Heart left ventricle (tissue), 16 donors: ENCODE measurements around the gene SPPL3. TPM values are rescaled to one million over a fixed set of nuclear protein-coding genes. Genes with fewer than 3 reads are reported as not detected.
A peak's percentile ranks its signal among the peaks of the same experiment; 100 is the strongest.

Experiments used
- ATAC-seq, 4 donors: fragments of 200-7000 bp; cut with Tn5 transposase; one replicate each; pipeline ENCODE4 v1.9.1; 2020 to 2022; ENCODE audit warnings: moderate library complexity in 4 of 4, mild to moderate bottlenecking in 3 of 4, moderate number of reproducible peaks in 1 of 4
- DNase-seq, 5 donors: peaks; one replicate each; pipeline ENCODE4 v3.0.0-alpha.2; 2020
- H3K27ac ChIP-seq, 12 donors: fragments of 200-600 bp; sonication (generic) in 4 of 12; one replicate each; pipeline versions ENCODE4 v1.5.0 to v1.8.0; 2016 to 2022; ENCODE audit warnings: mild to moderate bottlenecking in 2 of 12
- H3K27me3 ChIP-seq, 9 donors: fragments of 200-600 bp; sonication (generic) in 2 of 9; one replicate each; pipeline versions ENCODE4 v1.5.1 to v1.8.0; 2016 to 2022; ENCODE audit warnings: mild to moderate bottlenecking in 3 of 9
- H3K36me3 ChIP-seq, 9 donors: fragments of 200-600 bp; sonication (generic) in 2 of 9; one replicate each; pipeline versions ENCODE4 v1.5.0 to v1.8.0; 2018 to 2022; ENCODE audit warnings: mild to moderate bottlenecking in 2 of 9
- H3K4me1 ChIP-seq, 12 donors: fragments of 200-600 bp; sonication (generic) in 4 of 12; one replicate each; pipeline versions ENCODE4 v1.5.0 to v1.8.0; 2016 to 2022; ENCODE audit warnings: mild to moderate bottlenecking in 3 of 12
- H3K4me3 ChIP-seq, 12 donors: fragments of 200-600 bp; sonication (generic) in 4 of 12; one replicate each; pipeline versions ENCODE4 v1.5.0 to v1.8.0; 2017 to 2022; ENCODE audit warnings: mild to moderate bottlenecking in 9 of 12, moderate library complexity in 4 of 12
- H3K9me3 ChIP-seq, 12 donors: fragments of 200-600 bp; sonication (generic) in 4 of 12; one replicate each; pipeline versions ENCODE4 v1.5.0 to v1.8.0; 2016 to 2022; ENCODE audit warnings: mild to moderate bottlenecking in 1 of 12
- POLR2A ChIP-seq, 2 donors: fragments of 450-650 bp; IDR thresholded peaks; one replicate each; pipeline ENCODE4 v1.6.1; 2017; ENCODE audit warnings: antibody characterized with exemption in 2 of 2, mild to moderate bottlenecking in 2 of 2, moderate library complexity in 2 of 2
- WGBS, 4 donors: extraction: QIAGEN DNeasy Blood & Tissue Kit in 2 of 4; methylation state at CpG; one replicate each; pipeline versions ENCODE4 v1.1.5 to v1.1.7; 2013 to 2018; 5-methylcytosine and 5-hydroxymethylcytosine counted together
- intact Hi-C, 10 donors: fragments of 100-400 bp; cut with DNase I; formaldehyde crosslinking; loops; one replicate each; pipeline versions ENCODE4 v1.11.1 to v1.14.2; 2022
- polyA plus RNA-seq, 2 donors: library from polyadenylated mRNA; stranded (reverse); fragments of 200-250 nt; gene quantifications; one replicate each; pipeline ENCODE4 v1.2.3, GENCODE V29; 2013
- total RNA-seq, 9 donors: library from RNA; depleted of rRNA in 2 of 9; stranded (reverse); fragments of >200 nt in 2 of 9; fragmentation: NEBNext Ultra II Directional in 3 of 9; extraction: Animal tissue kit (Norgen Biotek cat#: 25700) in 3 of 9; gene quantifications; one replicate each; pipeline versions ENCODE4 v1.1.0 to v1.2.4, GENCODE V29; 2016 to 2023
- TF ChIP-seq, protein P1 (sequence below), 12 donors: fragments of 200-600 bp; sonication (generic) in 4 of 12; IDR thresholded peaks; one replicate each; pipeline versions ENCODE4 v1.5.0 to v1.8.0; 2018 to 2022; ENCODE audit warnings: antibody characterized with exemption in 12 of 12, mild to moderate bottlenecking in 5 of 12
- donor health status: ischemic (EF 13 %, LVEDD 7.1; RV severe dilation, severe dysfunction).
- donor health status: healthy with polysubstance abuse.
- donor health status: DM: no; HTN: yes; CAD: no.
- donor health status: DM: no; HTN: no; CAD: no.
- donor health status: ischemic (EF 25% LVEDD 6.9; RV normal size, moderate dysfunction).
- donor health status: ischemic (EF 25% LVEDD 5.7; RV mildly dilated, moderate dysfunction).
- donor health status: healthy.
- donor health status: DM: yes; HTN: yes; CAD: no.
- donor health status: ischemic (EF 35%, LVEDD 5.7; RV mildly dilated, moderate dysfunction).
- donor health status: nonischemic (EF 11% LVEDD 7.7; RV severe dilation, severe dysfunction).
- donor health status: DM: yes; HTN: yes; CAD: no.
- donor health status: PGD.
- donor health status: ischemic (EF 29% LVEDD 5.4; RV normal size, mild dysfunction).
- donor health status: nonischemic (EF 23%, LVEDD 6.1; RV moderate dilation, normal function).

The SPPL3 gene
- total and polyA plus RNA-seq, 11 donors = 8.2 to 48.2 (median 26.5) TPM

DNA sequence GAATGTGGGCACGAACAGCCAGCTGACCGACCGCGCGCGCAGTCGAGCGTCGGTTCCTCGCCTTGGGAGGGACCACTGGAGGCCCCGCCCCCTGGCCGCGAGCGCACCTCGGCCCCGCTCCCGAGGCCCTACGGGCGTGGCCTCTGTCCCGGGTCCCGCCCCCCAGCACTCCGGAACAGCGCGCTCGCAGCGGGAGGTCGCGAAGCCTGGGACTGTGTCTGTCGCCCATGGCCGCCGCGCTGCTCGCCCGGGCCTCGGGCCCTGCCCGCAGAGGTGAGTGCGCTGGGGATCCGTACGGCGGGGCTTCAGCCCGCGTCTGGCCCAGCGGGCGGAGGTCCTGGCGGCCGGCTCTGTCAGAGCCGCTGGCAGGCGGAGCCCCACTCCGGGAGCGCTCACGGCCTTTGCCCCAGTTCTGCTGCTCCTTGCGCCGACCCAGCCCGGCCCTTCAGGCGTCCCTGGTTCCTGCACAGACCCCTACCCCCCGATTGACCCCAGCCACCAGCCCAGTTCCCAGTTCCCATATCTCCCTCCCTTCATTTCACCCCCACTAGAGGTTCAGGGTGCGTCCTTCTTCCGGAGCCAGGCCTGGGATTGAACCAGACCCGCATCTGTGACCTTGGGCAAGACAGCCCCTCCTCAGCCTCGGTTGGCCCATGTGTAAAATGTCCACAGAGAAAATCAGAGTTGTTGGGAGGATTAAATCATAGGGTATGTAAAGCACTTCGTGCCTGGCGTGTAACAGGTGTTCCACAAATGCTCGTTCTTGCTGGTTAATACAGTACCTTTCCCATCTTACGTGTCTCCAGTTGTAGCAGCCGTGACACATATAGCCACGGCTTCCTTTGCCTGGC, 178.3 kb downstream of the SPPL3 start, which contains the start of gene ACADS:
TSS of gene ACADS (plus strand) at position 168 of the 851 bp plus-strand sequence. CDS start at position 228, 60 bp downstream.
- Histone ChIP-seq H3K4me1 (peaks cover 0 to 29% (median 15%) of the 10 kb centered on the region in 12 donors), H3K4me3 (peak within 1 kb of the TSS; percentile 59 to 93 (median 82)), H3K36me3 (peaks cover 0 to 74% (median 62%) of the 10 kb centered on the region in 9 donors), H3K27ac (peak within 1 kb of the TSS; percentile 68 to 90 (median 85)), H3K9me3 (no peaks in the 10 kb centered on the region), H3K27me3 (no peaks in the 10 kb centered on the region)
- intact Hi-C loops = loop anchor here in 5 of 10 donors (1.0 to 10.0 kb wide), 3 partner anchors 179 to 246 kb away; partner anchors contain the start of gene SPPL3 (in 3 of the 5)
- 5 to 7% (median 6%) methylated on average over 46 to 66 of the region's 66 CpGs for WGBS, 4 donors
- TF ChIP-seq, protein P1, sequence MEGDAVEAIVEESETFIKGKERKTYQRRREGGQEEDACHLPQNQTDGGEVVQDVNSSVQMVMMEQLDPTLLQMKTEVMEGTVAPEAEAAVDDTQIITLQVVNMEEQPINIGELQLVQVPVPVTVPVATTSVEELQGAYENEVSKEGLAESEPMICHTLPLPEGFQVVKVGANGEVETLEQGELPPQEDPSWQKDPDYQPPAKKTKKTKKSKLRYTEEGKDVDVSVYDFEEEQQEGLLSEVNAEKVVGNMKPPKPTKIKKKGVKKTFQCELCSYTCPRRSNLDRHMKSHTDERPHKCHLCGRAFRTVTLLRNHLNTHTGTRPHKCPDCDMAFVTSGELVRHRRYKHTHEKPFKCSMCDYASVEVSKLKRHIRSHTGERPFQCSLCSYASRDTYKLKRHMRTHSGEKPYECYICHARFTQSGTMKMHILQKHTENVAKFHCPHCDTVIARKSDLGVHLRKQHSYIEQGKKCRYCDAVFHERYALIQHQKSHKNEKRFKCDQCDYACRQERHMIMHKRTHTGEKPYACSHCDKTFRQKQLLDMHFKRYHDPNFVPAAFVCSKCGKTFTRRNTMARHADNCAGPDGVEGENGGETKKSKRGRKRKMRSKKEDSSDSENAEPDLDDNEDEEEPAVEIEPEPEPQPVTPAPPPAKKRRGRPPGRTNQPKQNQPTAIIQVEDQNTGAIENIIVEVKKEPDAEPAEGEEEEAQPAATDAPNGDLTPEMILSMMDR (IDR thresholded peaks at IDR 0.05) = peak in 4 of 12 donors; percentile 1 to 11 (median 4)
- peak in 1 of 2 donors; percentile 77 for TF ChIP-seq POLR2A (IDR thresholded peaks at IDR 0.05)
- DNase-seq = peak; percentile 91 to 96 (median 93)
- ATAC-seq = peak; percentile 94 to 99 (median 99)

DNA sequence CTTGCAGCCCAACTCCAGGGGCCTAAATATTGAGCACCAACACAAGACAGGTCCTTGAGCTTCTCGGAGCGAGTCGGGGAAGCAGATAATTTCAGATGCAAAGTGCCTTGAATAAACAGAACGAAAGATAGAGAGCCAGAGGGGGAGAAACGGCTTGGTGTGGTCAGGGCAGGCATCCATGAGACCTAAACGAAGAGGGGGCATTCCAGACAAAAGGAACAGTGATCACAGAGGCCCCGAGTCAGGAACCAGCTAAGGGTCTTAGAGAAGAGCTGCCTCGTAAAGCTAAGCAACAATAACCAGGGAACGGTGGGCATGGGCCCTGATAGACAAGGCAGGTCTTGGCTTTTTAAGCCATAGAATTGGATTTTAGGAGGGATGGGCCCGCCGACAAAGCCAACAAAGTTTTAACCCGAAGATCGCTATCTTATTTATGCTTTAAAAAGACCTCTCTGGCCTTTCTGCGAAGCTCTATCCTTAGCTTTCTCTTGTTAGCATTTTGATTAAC, 179.0 kb downstream of the SPPL3 start:
- DNase-seq (no peak), ATAC-seq (no peak)
- Histone ChIP-seq H3K27ac (peak overlapping the region in 10 of 12 donors; percentile 81 to 90 (median 86)), H3K36me3 (peaks cover 0 to 74% (median 62%) of the 10 kb centered on the region in 9 donors), H3K27me3 (no peaks in the 10 kb centered on the region), H3K4me3 (peak overlapping the region; percentile 59 to 93 (median 82)), H3K9me3 (no peaks in the 10 kb centered on the region), H3K4me1 (peaks cover 0 to 35% (median 15%) of the 10 kb centered on the region in 12 donors)
- intact Hi-C loops = loop anchor here in 4 of 10 donors (5.0 to 10.0 kb wide), 2 partner anchors 180 to 247 kb away; partner anchors contain the start of gene SPPL3 (in 3 of the 4)
- 24 to 28% (median 27%) methylated on average over 14 of the region's 14 CpGs for WGBS, 4 donors
- no peak for TF ChIP-seq POLR2A (IDR thresholded peaks at IDR 0.05)
- TF ChIP-seq, protein P1 (IDR thresholded peaks at IDR 0.05) = no peak

DNA sequence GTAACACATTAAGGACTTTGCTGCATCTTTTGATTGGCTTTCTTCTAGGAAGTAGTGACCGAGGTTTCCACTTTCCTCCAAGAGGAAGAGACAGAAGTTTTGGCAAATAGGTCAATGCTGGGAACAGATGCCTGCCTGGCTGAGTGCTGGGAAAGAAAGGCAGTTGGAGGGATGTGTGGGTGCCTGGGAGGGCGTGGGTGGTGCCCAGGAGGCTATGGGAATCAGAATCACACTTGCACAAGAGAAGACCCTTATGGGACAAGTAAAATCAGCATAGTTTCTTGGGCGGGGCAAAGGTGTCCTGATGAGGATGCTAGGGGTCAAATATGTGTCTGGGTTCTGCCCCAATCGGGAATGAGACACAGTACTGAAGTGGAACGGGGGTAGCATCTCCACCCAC, 179.4 kb downstream of the SPPL3 start:
- intact Hi-C loops = loop anchor here in 4 of 10 donors (5.0 to 10.0 kb wide), 2 partner anchors 180 to 248 kb away; partner anchors contain the start of gene SPPL3 (in 3 of the 4)
- ATAC-seq = no peak
- Histone ChIP-seq H3K4me1 (peaks cover 0 to 40% (median 15%) of the 10 kb centered on the region in 12 donors), H3K36me3 (peaks cover 4 to 74% (median 62%) of the 10 kb centered on the region in 9 donors), H3K4me3 (no peak overlapping the region), H3K27ac (peak overlapping the region in 1 of 12 donors; percentile 82), H3K27me3 (no peaks in the 10 kb centered on the region), H3K9me3 (no peaks in the 10 kb centered on the region)
- TF ChIP-seq, protein P1 (IDR thresholded peaks at IDR 0.05) = no peak
- no peak for TF ChIP-seq POLR2A (IDR thresholded peaks at IDR 0.05)
- DNase-seq = no peak
- 66 to 70% (median 67%) methylated on average over 5 of the region's 5 CpGs for WGBS, 4 donors
